Glomerular visceral epithelial cell (primary cell): Measurements from ENCODE around the gene C2.
A peak's percentile ranks its signal among the peaks of the same experiment; 100 is the strongest.

Experiments
- DNase-seq: peaks from one replicate; pipeline ENCODE4 v3.0.0-alpha.2; 2016; ENCODE audit errors: extremely low spot score

Gene C2

DNA sequence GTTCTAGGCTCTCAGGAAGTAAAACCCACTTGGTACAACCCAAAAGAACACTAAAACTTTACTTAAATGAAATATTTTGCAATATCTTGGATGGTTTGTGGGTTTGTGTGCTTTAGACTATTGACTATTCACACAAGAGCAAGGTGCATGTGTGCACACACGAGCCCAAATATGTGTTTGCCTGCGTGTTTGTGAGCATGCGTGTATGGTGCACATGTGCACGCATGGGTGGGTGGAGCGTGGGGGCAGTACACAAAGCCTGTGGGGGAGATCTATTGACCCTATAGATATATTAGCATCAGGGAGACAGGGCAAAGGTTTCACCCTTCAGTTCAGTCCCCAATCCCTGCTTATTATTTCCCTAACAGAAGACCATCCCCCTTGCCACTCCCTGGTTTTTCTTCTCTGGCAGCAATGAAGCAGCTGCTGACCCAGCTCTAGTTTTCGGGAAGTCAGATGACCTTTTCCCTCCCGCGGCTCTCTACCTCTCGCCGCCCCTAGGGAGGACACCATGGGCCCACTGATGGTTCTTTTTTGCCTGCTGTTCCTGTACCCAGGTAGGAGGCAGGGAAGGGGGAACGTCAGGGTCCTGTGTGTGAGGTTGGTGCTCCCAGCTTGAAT lies at the start of gene C2:
C2 (plus strand) TSS at position 476 of the 621 bp plus-strand sequence; CDS start at position 512, 36 bp downstream.
- no peak for DNase-seq

- DNase-seq: no peak
These were observed 49.3 kb upstream of the C2 start for GRCh38 chr6:31878222-31878621.

- DNase-seq: no peak
These were observed 48.8 kb upstream of the C2 start, which contains the start of gene SLC44A4 for GRCh38 chr6:31878726-31879125. TSS of gene SLC44A4 (minus strand) at chr6:31878997. CDS start at chr6:31878980, 17 bp downstream.

GRCh38 chr6:31879143-31879542 lies 48.4 kb upstream of the C2 start:
- no peak for DNase-seq

DNA sequence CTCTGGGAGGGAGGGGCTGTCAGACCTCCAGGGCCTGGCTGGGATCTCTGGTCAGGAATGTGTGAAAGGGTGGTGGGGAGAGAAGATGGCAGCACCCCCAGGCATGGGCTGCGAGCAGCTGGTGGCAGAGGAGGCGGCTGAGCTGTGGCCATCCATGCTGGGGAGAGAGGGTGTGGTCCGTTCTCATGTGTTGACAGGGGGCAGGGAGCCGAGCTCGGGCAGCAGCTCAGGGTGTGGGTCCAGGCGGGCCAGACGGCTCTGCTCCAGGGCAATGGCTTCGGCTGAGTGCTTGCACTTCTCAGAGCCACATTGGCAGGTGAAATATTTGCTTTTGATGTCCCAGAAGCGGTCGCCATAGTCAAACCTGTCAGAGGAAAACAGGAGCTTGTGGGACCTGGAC lies 47.6 kb upstream of the C2 start:
- DNase-seq: no peak

- DNase-seq: no peak
These were observed 46.9 kb upstream of the C2 start for GRCh38 chr6:31880616-31881015.

DNA sequence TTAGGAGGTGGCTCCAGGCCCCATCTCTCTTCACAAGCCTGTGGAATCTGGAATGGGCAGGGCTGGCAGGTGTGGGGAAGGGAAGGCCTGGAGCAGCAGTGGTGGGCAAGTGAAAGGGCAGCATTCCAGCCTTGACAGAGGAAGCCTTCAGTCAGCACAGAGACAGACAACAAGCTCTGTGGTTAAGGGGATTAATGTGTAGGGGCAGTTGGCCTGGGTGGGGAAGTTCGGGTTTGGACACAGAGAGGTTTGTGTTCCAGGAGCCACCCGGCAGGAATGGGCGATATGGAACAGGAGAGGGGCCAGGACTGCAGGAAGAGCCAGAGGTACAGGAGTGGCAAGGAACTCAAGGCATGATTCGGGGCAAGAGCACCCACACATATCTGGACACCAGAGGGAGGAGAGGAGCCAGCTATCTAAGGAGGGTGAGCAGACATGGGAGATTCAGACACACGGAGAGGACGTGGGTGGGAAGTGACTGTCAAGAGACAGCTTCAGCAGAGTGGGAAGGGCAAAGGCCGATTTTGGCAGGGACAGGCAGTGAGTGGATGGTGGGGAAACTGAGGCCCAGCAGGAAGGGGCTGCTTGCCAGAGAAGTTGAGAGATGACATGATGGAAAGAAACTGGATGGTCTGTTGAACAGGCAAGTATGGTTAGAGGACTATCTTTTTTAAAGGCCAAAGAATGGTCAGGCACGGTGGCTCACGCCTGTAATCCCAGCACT lies 46.2 kb upstream of the C2 start:
- no peak for DNase-seq

DNA sequence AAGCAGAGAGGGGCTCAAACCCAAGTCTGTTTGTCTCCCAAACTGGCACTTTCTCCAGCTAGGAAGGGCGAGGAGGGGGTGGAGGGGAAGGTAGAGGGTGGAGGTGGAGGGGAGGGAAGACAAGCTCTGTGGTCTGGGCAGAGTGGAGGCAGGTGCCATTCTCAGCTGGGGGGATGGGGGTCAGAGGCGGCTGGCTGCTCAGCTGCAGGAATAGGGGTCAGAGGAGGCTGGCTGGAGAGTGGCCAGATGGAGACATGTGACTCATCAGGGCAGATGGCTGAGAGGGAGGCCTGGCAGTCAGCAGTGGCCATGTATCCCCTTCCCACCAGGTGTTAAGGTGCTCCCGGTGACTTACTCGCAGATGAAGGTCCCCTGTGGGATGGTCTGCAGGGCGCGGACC lies 45.2 kb upstream of the C2 start:
- peak; percentile 78 for DNase-seq

DNA sequence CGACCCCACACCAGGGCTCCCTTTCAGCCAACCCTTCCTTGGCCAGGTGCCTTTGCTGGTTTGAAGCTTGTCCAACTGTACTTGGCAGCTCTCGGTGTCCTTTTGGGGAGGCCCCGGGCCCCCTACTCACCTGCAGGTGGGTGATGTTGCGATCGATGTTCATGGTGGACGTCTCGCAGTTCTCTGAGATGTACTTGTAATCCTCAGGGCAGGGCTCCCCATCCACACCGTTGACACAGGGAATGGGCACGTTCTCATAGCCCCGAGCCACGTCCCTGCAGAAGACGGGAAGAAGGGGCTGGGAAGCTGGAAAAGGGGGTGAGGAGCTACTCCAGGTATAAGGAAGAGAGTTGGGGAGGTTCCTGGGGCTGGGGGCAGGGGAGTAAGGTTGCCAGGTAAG lies 43.8 kb upstream of the C2 start:
- DNase-seq: no peak

GRCh38 chr6:31884528-31885035 lies 42.9 kb upstream of the C2 start:
- no peak for DNase-seq

- DNase-seq: no peak
These were observed 41.0 kb upstream of the C2 start for GRCh38 chr6:31886541-31886991.

- DNase-seq: no peak
These were observed 40.1 kb upstream of the C2 start for GRCh38 chr6:31887173-31888007.

DNA sequence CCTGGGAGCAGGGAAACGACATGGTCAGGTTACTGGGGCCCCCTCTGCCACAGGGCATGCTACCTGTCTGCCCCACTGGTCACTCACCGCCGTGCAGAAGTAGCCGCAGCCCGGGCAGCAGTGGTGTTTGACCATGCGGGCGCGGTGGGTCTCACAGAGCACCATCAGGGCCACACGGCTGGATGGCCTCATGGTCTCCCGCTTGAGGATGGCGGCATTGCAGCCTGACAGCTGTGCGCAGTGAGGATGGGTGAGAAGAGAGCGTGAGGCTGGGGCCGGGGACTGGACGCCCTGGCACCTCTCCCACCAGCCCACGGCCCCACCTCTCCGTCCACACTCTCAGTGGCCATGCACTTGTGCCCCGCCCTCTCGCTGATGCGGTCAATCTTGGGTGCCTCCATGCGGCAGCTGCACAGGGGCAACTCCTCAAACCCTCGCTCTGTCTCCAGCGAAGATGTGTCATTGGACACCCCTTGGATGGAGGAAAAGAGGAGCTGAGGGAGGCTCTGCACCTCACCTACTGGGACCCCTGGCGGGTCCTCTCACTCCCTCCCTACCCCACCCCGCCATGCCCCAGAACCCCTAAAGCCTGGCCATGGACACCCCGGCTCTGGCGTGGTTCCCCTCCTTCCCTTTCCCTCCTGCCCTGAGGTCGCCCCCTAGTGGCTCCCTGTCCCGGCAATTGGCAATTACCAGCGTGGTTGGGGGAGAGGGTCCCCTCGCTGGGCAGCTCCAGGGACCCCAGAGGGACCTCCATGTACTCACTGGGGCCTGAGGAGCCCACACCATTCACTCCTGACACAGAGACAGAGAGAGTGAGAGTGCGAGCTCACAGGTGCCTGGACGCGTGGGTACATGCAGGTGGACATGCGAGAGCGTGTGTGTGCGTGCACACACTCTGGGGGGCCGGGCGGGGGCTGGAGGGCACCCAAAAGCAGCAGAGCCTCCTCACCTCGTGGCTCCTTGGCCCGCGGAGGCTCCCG lies 39.0 kb upstream of the C2 start:
- no peak for DNase-seq

- DNase-seq: no peak
These were observed 38.1 kb upstream of the C2 start for GRCh38 chr6:31889331-31889972.

GRCh38 chr6:31892821-31893220 lies 34.7 kb upstream of the C2 start:
- DNase-seq: no peak

- no peak for DNase-seq
These were observed 31.0 kb upstream of the C2 start for GRCh38 chr6:31896493-31896855.

- DNase-seq: no peak
These were observed 30.5 kb upstream of the C2 start for GRCh38 chr6:31896856-31897611.

GRCh38 chr6:31897612-31898382 lies 29.7 kb upstream of the C2 start, which contains the start of gene EHMT2:
TSS of gene EHMT2 (minus strand) at chr6:31897698. CDS start at chr6:31897677, 21 bp downstream.
- peak; percentile 84 for DNase-seq
